ENCODE measurements around the gene DHCR24.
A peak's percentile ranks its signal among the peaks of the same experiment; 100 is the strongest.

Gene DHCR24

GRCh38 chr1:54844564-54844963 is 42.4 kb downstream of the DHCR24 start:
- TF ChIP-seq Cebpa-rat (IDR thresholded peaks at IDR 0.05): no peak
- H4K20me1 ChIP-seq: no peaks in the 10 kb centered on the region

DNA sequence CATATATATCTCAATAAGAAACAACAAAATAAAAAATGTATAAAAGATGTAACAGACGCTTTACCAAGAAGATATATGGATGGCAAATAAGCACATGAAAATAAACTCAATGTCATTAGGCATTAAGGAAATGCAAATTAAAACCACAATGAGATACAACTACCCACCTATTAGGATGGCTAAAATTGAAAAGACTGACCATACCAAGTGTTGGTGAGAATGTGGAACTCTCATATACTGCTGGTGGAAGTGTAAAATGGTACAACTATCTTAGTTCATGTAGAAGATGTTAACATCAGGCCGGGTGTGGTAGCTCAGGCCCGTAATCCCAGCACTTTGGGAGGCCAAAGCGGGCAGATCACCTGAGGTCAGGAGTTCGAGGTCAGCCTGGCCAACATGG is 43.5 kb downstream of the DHCR24 start:
- H3K4me3 ChIP-seq: no peak overlapping the region
- H3K4me1 ChIP-seq: peaks cover 0 to 11% (median 0%) of the 10 kb centered on the region in 10 experiments; a peak in 5 of 20 replicates
- H3K27ac ChIP-seq: no peak overlapping the region
- no peaks in the 10 kb centered on the region for H3K36me3 ChIP-seq
- H4K20me1 ChIP-seq: no peaks in the 10 kb centered on the region
- H3K9me3 ChIP-seq (replicated peaks in 1 of 11): peaks cover 0 to 10% (median 0%) of the 10 kb centered on the region in 11 experiments; a peak in 3 of 22 replicates
- no peaks in the 10 kb centered on the region for H3K27me3 ChIP-seq
- no peak overlapping the region for H3K9ac ChIP-seq
- TF ChIP-seq Cebpa-rat (IDR thresholded peaks at IDR 0.05): no peak
- H3K4me2 ChIP-seq: no peak overlapping the region

More at GRCh38 chr1:54844564-54844963, 42.4 kb downstream of the DHCR24 start:
- Histone ChIP-seq H3K4me3 (no peak overlapping the region), H3K9me3 (replicated peaks in 1 of 11) (peaks cover 0 to 10% (median 0%) of the 10 kb centered on the region in 11 experiments; a peak in 3 of 22 replicates), H3K27ac (no peak overlapping the region), H3K9ac (no peak overlapping the region), H3K4me1 (peaks cover 0 to 11% (median 0%) of the 10 kb centered on the region in 10 experiments; a peak in 6 of 20 replicates), H3K36me3 (no peaks in the 10 kb centered on the region), H3K27me3 (no peaks in the 10 kb centered on the region), H3K4me2 (no peak overlapping the region)

DNA sequence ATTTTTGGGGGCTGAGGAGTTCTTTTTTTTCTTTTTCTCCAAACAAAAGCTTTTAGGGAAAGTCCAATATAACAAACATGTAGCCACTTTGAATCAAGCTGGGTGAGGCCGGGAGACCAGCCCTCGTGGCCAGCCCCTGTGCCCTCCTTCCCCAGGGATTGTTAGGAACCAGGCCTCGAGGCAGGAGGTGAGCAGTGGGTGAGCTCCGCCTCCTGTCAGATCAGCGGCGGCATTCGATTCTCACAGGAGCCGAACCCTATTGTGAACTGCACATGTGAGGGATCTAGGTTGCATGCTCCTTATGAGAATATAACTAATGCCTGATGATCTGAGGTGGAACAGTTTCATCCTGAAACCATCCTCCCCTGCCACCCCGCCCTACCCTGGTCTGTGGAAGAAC is 44.0 kb downstream of the DHCR24 start:
- H3K4me2 ChIP-seq: no peak overlapping the region
- no peak overlapping the region for H3K4me3 ChIP-seq
- no peak overlapping the region for H3K9ac ChIP-seq
- H3K36me3 ChIP-seq: no peaks in the 10 kb centered on the region
- peaks cover 0 to 11% (median 0%) of the 10 kb centered on the region in 10 experiments; a peak in 5 of 20 replicates for H3K4me1 ChIP-seq
- no peaks in the 10 kb centered on the region for H4K20me1 ChIP-seq
- no peaks in the 10 kb centered on the region for H3K27me3 ChIP-seq
- no peak overlapping the region for H3K27ac ChIP-seq
- peaks cover 0 to 10% (median 0%) of the 10 kb centered on the region in 11 experiments; a peak in 3 of 22 replicates for H3K9me3 ChIP-seq (replicated peaks in 1 of 11)
- TF ChIP-seq Cebpa-rat (IDR thresholded peaks at IDR 0.05): no peak

- Histone ChIP-seq H3K4me2 (peak overlapping the region in 2 of 11 experiments; percentile 13 to 50; a peak in 4 of 22 replicates), H3K4me1 (peaks cover 0 to 11% (median 0%) of the 10 kb centered on the region in 10 experiments; a peak in 5 of 20 replicates), H3K9ac (no peak overlapping the region), H3K27me3 (no peaks in the 10 kb centered on the region), H4K20me1 (no peaks in the 10 kb centered on the region), H3K36me3 (no peaks in the 10 kb centered on the region), H3K27ac (no peak overlapping the region), H3K4me3 (no peak overlapping the region), H3K9me3 (replicated peaks in 1 of 11) (peaks cover 0 to 10% (median 0%) of the 10 kb centered on the region in 11 experiments; a peak in 3 of 22 replicates)
- no peak for TF ChIP-seq Cebpa-rat (IDR thresholded peaks at IDR 0.05)
Observed at GRCh38 chr1:54842206-54842915, 44.6 kb downstream of the DHCR24 start.

- H3K4me1 ChIP-seq: peaks cover 0 to 11% (median 0%) of the 10 kb centered on the region in 10 experiments; a peak in 5 of 20 replicates
- H3K27me3 ChIP-seq: no peaks in the 10 kb centered on the region
- no peak overlapping the region for H3K27ac ChIP-seq
- no peak overlapping the region for H3K4me2 ChIP-seq
- H3K4me3 ChIP-seq: no peak overlapping the region
- H3K9ac ChIP-seq: no peak overlapping the region
- H4K20me1 ChIP-seq: no peaks in the 10 kb centered on the region
- H3K9me3 ChIP-seq (replicated peaks in 1 of 11): peaks cover 0 to 10% (median 0%) of the 10 kb centered on the region in 11 experiments; a peak in 3 of 22 replicates
- H3K36me3 ChIP-seq: no peaks in the 10 kb centered on the region
- no peak for TF ChIP-seq Cebpa-rat (IDR thresholded peaks at IDR 0.05)
Observed at GRCh38 chr1:54839824-54840223, 47.2 kb downstream of the DHCR24 start.

DNA sequence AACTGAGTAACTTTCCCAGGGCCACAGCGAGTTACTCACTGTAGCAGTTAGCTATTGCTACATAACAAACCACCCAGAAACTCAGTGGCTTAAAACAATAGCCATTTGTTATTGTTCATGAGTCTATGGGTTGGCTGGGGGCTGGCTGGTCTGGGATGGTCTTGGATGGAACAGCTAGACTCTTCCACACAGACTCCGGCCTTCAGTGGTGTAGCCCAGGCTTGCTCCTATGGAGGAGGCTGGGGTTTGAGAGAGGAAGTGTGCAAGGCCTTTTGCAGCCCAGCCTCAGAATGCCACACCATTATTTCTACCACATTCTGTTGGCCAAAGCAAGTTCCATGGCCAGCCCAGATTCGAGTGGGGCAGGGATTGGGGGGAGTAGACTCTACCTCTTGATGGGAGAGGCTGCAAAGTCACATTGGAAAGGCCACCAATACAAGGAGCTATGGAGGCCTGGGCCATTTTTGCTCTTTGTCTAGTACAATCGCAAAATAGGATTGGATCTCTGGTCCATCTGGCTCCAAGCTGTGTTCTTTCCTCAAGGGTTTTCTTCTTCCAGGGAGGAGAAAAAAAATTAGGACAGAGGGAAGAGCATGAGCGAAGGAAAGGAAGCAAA is 48.3 kb downstream of the DHCR24 start:
- Histone ChIP-seq H3K4me1 (peaks cover 0 to 11% (median 0%) of the 10 kb centered on the region in 10 experiments; a peak in 5 of 20 replicates), H3K4me2 (no peak overlapping the region), H4K20me1 (no peaks in the 10 kb centered on the region), H3K27me3 (no peaks in the 10 kb centered on the region), H3K36me3 (no peaks in the 10 kb centered on the region), H3K9me3 (replicated peaks in 1 of 11) (peaks cover 0 to 9% (median 0%) of the 10 kb centered on the region in 11 experiments; a peak in 3 of 22 replicates), H3K4me3 (no peak overlapping the region), H3K27ac (no peak overlapping the region), H3K9ac (no peak overlapping the region)
- no peak for TF ChIP-seq Cebpa-rat (IDR thresholded peaks at IDR 0.05)

GRCh38 chr1:54837002-54837853 is 49.8 kb downstream of the DHCR24 start:
- Histone ChIP-seq H3K27me3 (no peaks in the 10 kb centered on the region), H4K20me1 (no peaks in the 10 kb centered on the region), H3K4me1 (peaks cover 0 to 8% (median 0%) of the 10 kb centered on the region in 10 experiments; a peak in 5 of 20 replicates), H3K4me3 (no peak overlapping the region), H3K4me2 (no peak overlapping the region), H3K9me3 (replicated peaks in 1 of 11) (0 out of 22 replicates have a peak, but pooled peaks cover 0 to 6% (median 0%) of the 10 kb centered on the region in 11 experiments), H3K9ac (no peak overlapping the region), H3K27ac (no peak overlapping the region), H3K36me3 (no peaks in the 10 kb centered on the region)
- TF ChIP-seq Cebpa-rat (IDR thresholded peaks at IDR 0.05): no peak

DNA sequence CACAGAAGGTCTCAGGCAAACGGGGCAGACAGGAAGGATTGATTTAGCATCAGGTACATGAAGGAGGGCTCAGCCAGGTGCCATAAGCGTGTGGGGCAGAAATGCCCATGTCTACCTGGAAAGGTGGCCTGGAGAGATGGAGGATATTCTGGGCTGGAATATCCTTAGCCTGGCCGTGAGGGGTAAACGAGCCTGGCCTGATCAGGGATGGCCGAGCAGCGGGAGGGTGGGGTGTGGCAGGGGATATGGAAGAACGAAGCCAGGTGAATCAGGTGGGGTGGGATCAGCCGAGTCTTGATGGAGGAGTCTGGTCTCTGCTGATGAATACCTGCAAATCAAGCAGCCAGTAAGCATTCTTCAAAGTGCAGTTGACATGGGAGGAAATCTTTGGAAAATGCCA is 50.4 kb downstream of the DHCR24 start:
- H4K20me1 ChIP-seq: no peaks in the 10 kb centered on the region
- H3K9ac ChIP-seq: no peak overlapping the region
- no peak for TF ChIP-seq Cebpa-rat (IDR thresholded peaks at IDR 0.05)
- H3K36me3 ChIP-seq: no peaks in the 10 kb centered on the region
- peaks cover 0 to 12% (median 4%) of the 10 kb centered on the region in 11 experiments; a peak in 13 of 22 replicates for H3K9me3 ChIP-seq (replicated peaks in 1 of 11)
- no peak overlapping the region for H3K27ac ChIP-seq
- no peaks in the 10 kb centered on the region for H3K27me3 ChIP-seq
- H3K4me1 ChIP-seq: peaks cover 0 to 2% (median 0%) of the 10 kb centered on the region in 10 experiments; a peak in 3 of 20 replicates
- no peak overlapping the region for H3K4me3 ChIP-seq
- no peak overlapping the region for H3K4me2 ChIP-seq

GRCh38 chr1:54835970-54836369 is 51.0 kb downstream of the DHCR24 start:
- H3K27ac ChIP-seq: no peak overlapping the region

More at GRCh38 chr1:54835970-54836369, 51.0 kb downstream of the DHCR24 start:
- H3K27me3 ChIP-seq: no peaks in the 10 kb centered on the region
- no peaks in the 10 kb centered on the region for H3K36me3 ChIP-seq
- H3K4me3 ChIP-seq: no peak overlapping the region
- peaks cover 3 to 19% (median 10%) of the 10 kb centered on the region in 11 experiments; a peak in 17 of 22 replicates for H3K9me3 ChIP-seq (replicated peaks in 1 of 11)
- H3K4me1 ChIP-seq: no peaks in the 10 kb centered on the region
- no peaks in the 10 kb centered on the region for H4K20me1 ChIP-seq
- no peak overlapping the region for H3K9ac ChIP-seq
- TF ChIP-seq Cebpa-rat (IDR thresholded peaks at IDR 0.05): no peak
- H3K4me2 ChIP-seq: no peak overlapping the region
